Nephron (organoid): ENCODE measurements around the gene YARS2.
A peak's percentile ranks its signal among the peaks of the same experiment; 100 is the strongest.

Experiments used
- H3K27ac Mint-ChIP-seq, 3 experiments: 2 replicates each; pipeline ENCODE4 v1.8.0; 2020; ENCODE audit warnings: mixed read lengths in 3 of 3, mild to moderate bottlenecking in 2 of 3, moderate library complexity in 1 of 3
- H3K27me3 Mint-ChIP-seq: 2 replicates; pipeline ENCODE4 v1.8.0; 2021; ENCODE audit warnings: low read depth, mild to moderate bottlenecking, moderate library complexity, mixed read lengths
- H3K36me3 Mint-ChIP-seq: 2 replicates; pipeline ENCODE4 v1.8.0; 2020; ENCODE audit warnings: low read depth, mixed read lengths
- H3K4me1 Mint-ChIP-seq: 2 replicates; pipeline ENCODE4 v1.8.0; 2020; ENCODE audit warnings: mixed read lengths
- H3K4me3 Mint-ChIP-seq, 3 experiments: 2 replicates each; pipeline ENCODE4 v1.8.0; 2020; ENCODE audit warnings: mild to moderate bottlenecking in 3 of 3, mixed read lengths in 3 of 3, moderate library complexity in 2 of 3
- H3K9me3 Mint-ChIP-seq: 2 replicates; pipeline ENCODE4 v1.8.0; 2020; ENCODE audit warnings: mixed read lengths
- CTCF ChIP-seq, 3 experiments: fragments of 200-600 bp; sonication (generic); IDR thresholded peaks; one replicate each; pipeline ENCODE4 v1.5.0; 2021; ENCODE audit warnings: antibody characterized with exemption in 3 of 3; ENCODE audit not compliant: unreplicated experiment in 3 of 3

YARS2 gene

DNA sequence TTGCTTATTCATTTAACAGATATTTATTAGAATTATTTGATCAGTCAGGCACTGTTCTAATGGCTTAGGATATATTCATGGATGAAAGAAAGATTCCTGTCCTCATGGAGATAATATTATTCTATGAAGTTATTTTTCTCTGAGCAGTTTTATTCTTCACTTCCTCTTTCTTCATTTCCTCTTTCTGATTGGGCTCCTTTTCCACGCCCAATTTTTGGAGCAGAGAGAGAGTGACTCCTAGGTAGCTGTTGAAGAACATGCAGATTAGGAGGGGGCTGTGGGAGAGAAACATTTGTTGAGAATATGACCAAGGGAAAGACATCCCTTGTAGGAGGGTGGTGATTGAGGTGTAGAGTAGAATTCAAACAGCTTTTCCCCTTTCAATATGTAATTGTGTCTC is 6.0 kb upstream of the YARS2 start:
- TF ChIP-seq CTCF (IDR thresholded peaks at IDR 0.05; ENCODE audit: unreplicated experiment in 3 of 3), result no peak
- peaks cover 8% of the 10 kb centered on the region for H3K4me1 Mint-ChIP-seq
- H3K27ac Mint-ChIP-seq, result no peak overlapping the region
- peaks cover 13% of the 10 kb centered on the region for H3K27me3 Mint-ChIP-seq
- no peaks in the 10 kb centered on the region for H3K9me3 Mint-ChIP-seq
- no peak overlapping the region for H3K4me3 Mint-ChIP-seq
- H3K36me3 Mint-ChIP-seq, result no peaks in the 10 kb centered on the region

DNA sequence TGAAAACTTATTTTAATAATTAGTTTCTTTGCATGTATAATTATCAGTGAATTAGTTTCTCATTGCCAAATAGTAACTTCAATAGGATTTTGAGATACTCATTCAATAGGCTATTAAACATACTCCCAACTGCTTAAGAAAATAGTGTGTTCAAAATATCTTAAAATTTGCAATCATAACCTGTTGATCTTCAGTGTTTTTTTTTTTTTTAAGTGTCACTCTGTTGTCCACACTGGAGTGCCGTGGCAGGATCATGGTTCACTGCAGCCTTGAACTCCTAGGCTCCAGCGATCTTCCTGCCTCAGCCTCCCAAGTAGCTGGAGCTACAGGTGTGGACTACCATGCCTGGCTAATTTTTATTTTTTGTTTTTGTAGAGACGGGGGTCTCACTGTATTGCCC is 1.5 kb upstream of the YARS2 start:
- Mint-ChIP-seq H3K4me3 (no peak overlapping the region), H3K27me3 (peaks cover 9% of the 10 kb centered on the region), H3K27ac (peak overlapping the region; percentile 28 to 98 (median 93)), H3K4me1 (peaks cover 19% of the 10 kb centered on the region), H3K36me3 (peaks cover 8% of the 10 kb centered on the region), H3K9me3 (no peaks in the 10 kb centered on the region)
- TF ChIP-seq CTCF (IDR thresholded peaks at IDR 0.05; ENCODE audit: unreplicated experiment in 3 of 3), result no peak

- Mint-ChIP-seq H3K4me3 (peak overlapping the region; percentile 84 to 94 (median 85)), H3K36me3 (peaks cover 14% of the 10 kb centered on the region), H3K4me1 (peaks cover 19% of the 10 kb centered on the region), H3K9me3 (no peaks in the 10 kb centered on the region), H3K27me3 (peaks cover 3% of the 10 kb centered on the region), H3K27ac (peak overlapping the region; percentile 93 to 98 (median 94))
- no peak for TF ChIP-seq CTCF (IDR thresholded peaks at IDR 0.05; ENCODE audit: unreplicated experiment in 3 of 3)
Observed at GRCh38 chr12:32756476-32757066, 874 bp upstream of the YARS2 start.

GRCh38 chr12:32755051-32755653 is 545 bp downstream of the YARS2 start:
- Mint-ChIP-seq H3K27me3 (no peaks in the 10 kb centered on the region), H3K4me3 (peak overlapping the region; percentile 84 to 94 (median 85)), H3K27ac (peak overlapping the region; percentile 93 to 98 (median 94)), H3K4me1 (peaks cover 19% of the 10 kb centered on the region), H3K36me3 (peaks cover 27% of the 10 kb centered on the region), H3K9me3 (no peaks in the 10 kb centered on the region)
- TF ChIP-seq CTCF (IDR thresholded peaks at IDR 0.05; ENCODE audit: unreplicated experiment in 3 of 3), result peak; percentile 35 to 75 (median 46)

- no peaks in the 10 kb centered on the region for H3K27me3 Mint-ChIP-seq
- H3K9me3 Mint-ChIP-seq, result no peaks in the 10 kb centered on the region
- TF ChIP-seq CTCF (IDR thresholded peaks at IDR 0.05; ENCODE audit: unreplicated experiment in 3 of 3), result no peak
- peak overlapping the region; percentile 71 to 93 (median 71) for H3K27ac Mint-ChIP-seq
- H3K36me3 Mint-ChIP-seq, result peaks cover 33% of the 10 kb centered on the region
- peak overlapping the region; percentile 84 to 94 (median 85) for H3K4me3 Mint-ChIP-seq
- peaks cover 19% of the 10 kb centered on the region for H3K4me1 Mint-ChIP-seq
Observed at GRCh38 chr12:32754111-32754510, 1.6 kb downstream of the YARS2 start.

- H3K27ac Mint-ChIP-seq, result peak overlapping the region in 2 of 3 experiments; percentile 71 to 93
- H3K27me3 Mint-ChIP-seq, result no peaks in the 10 kb centered on the region
- no peak for TF ChIP-seq CTCF (IDR thresholded peaks at IDR 0.05; ENCODE audit: unreplicated experiment in 3 of 3)
- H3K4me3 Mint-ChIP-seq, result peak overlapping the region; percentile 84 to 94 (median 85)
- H3K9me3 Mint-ChIP-seq, result no peaks in the 10 kb centered on the region
- peaks cover 38% of the 10 kb centered on the region for H3K36me3 Mint-ChIP-seq
- peaks cover 19% of the 10 kb centered on the region for H3K4me1 Mint-ChIP-seq
Observed at GRCh38 chr12:32753605-32754004, 2.1 kb downstream of the YARS2 start.
